CD1c-positive myeloid dendritic cell (primary cell): ENCODE data around the gene ARNT2.
A peak's percentile ranks its signal among the peaks of the same experiment; 100 is the strongest.
"Not testable (repeated sequence)": the region's sequence is repeated elsewhere in the genome, so short reads cannot be mapped to it uniquely, and the experiment has no call there.

Experiments used
- DNase-seq: peaks from one replicate; pipeline ENCODE4 v3.0.0-alpha.2; 2016; ENCODE audit errors: extremely low spot score

Gene ARNT2

GRCh38 chr15:80615783-80616391 lies 211.7 kb downstream of the ARNT2 start:
- no peak for DNase-seq

GRCh38 chr15:80618685-80619400 lies 214.7 kb downstream of the ARNT2 start:
- DNase-seq: peak; percentile 10

DNA sequence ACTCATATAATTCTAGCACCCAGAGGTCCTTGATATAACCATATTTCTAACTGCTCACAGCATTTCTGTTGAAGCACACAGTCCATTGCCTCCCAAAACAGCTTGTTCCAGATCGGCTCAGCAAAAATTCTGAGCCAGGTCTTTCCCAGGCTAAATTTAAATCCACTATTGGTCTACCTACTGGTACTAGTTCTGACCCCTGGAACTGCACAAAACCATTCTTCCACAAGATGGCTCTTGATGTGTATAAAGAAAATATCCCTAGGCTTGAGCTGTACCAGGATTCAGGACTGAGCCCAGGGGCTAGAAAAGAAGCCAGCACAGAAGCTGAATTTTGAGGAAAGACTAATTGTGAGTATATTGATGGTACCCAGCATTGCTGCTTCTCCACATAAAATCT lies 215.5 kb downstream of the ARNT2 start:
- DNase-seq: no peak

- no peak for DNase-seq
Measured at GRCh38 chr15:80620141-80620540, 216.0 kb downstream of the ARNT2 start.

DNA sequence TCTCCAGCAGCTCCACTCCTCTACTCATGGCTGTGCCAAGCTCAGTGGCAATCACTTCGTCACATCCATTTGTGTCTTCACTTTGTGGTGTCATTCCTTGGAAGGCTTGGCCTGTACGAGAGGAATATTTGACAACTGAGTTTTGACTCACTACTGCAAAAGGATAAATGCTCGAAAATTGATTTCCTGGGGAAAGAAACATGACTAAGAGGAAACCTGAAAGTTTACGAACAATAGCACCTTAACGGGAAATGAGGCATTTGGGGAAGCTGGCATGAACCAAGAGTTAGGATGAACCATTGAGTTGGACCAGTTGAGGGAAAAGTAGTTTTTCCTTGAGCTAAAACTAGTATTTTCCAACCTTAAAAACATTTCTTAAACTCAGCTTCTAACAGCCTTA lies 216.7 kb downstream of the ARNT2 start:
- no peak for DNase-seq

GRCh38 chr15:80626643-80627120 lies 222.5 kb downstream of the ARNT2 start:
- DNase-seq: no peak

DNA sequence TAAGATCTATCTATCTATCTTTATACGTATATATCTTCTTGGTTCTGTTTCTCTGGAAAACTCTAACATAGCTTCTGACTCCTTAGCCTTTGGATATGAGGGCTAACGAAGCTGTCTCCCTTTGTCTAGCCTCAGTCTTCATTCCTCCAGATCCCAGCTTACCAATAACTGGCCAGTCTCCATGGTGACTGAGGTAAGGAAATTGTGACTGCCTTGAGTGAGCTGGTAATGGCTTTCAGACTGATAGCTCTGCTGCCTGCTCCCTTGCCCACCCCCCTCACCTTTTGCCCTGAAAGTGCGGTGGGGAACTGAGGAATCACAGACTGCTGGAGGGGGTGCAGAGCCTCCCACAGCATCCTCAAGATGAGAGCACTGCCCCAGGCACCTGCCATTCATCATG lies 225.2 kb downstream of the ARNT2 start:
- no peak for DNase-seq

- DNase-seq: no peak
Measured at GRCh38 chr15:80630981-80631380, 226.8 kb downstream of the ARNT2 start.

DNA sequence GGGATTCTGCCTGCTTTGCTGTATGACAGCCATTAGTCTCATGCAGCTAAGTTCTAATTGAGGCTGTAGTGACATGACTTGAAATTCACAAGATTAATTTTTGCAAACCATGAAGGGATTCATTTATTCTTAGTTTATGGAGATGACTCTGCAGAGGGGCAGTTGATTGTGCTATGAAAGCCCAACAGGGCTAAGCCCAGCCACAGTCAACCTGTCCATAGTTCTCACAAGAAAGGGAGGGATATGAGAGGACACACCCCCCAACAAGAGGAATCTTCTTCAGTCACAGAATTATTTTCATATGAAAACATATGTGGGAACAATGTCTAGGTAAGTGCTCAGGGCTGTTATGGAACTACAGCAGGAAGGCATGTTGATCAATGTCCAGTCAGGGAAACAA lies 229.0 kb downstream of the ARNT2 start:
- no peak for DNase-seq

DNA sequence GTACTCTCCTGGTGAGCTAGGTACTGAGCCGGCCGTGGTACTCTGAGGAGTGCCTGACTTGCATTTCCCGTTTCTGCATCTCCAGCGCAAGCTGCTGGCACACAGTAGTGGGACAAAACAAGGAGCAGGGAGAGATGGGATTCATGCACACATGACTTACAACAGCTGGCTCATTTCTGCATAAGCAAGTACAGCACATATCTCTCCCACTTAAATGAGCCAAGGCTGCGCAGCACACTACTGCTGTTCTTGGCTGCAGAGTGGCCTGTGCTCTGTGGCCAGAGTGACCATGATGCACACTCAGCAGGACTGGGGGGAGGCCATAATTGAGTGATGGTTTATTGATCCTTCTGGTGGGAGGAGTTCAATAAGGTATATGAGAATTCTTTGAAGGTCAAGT lies 231.8 kb downstream of the ARNT2 start:
- DNase-seq: no peak

- DNase-seq: no peak
Measured at GRCh38 chr15:80636675-80637074, 232.5 kb downstream of the ARNT2 start.

- no peak for DNase-seq
Measured at GRCh38 chr15:80637747-80638146, 233.6 kb downstream of the ARNT2 start.

- no peak for DNase-seq
Measured at GRCh38 chr15:80638553-80639167, 234.5 kb downstream of the ARNT2 start.

DNA sequence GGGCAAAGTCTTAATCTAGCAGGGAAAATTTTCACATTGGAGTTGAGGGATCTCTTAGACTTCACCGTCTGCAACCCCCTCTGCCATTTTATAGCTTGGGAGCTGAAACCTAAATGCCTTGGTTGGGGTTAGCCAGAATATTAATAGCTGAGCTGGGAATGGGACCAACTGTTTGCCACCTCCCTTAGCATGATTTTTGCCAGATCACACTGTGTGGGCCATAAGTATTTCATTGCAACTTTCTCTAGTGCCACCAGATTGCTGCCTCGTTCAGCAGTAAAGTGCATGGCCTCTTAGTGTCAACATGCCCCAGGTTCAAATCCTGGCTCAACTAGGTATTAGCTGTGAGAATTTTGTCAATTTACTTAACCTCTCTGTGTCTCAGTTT lies 235.0 kb downstream of the ARNT2 start:
- no peak for DNase-seq

- peak; percentile 38 for DNase-seq
Measured at GRCh38 chr15:80640531-80641121, 236.4 kb downstream of the ARNT2 start.

DNA sequence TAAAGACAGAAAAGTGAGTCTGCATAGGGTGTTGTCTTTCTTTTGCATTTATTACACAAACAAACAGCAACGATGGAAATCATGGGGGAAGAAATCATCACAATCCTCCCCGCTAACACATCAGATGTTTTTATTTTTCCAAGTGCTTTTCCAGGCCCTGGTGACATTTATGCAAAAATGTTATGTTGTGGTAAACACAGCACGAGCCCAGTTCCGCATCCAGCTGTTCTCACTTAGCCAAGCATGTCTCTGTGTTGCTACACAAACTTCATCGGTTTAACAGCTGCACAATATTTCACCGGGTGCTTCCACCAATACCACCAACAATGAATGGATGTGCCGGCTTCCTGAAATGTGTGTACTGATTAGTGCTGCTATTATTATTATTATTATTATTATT lies 237.2 kb downstream of the ARNT2 start:
- no peak for DNase-seq

GRCh38 chr15:80643431-80643951 lies 239.3 kb downstream of the ARNT2 start:
- peak; percentile 21 for DNase-seq

DNA sequence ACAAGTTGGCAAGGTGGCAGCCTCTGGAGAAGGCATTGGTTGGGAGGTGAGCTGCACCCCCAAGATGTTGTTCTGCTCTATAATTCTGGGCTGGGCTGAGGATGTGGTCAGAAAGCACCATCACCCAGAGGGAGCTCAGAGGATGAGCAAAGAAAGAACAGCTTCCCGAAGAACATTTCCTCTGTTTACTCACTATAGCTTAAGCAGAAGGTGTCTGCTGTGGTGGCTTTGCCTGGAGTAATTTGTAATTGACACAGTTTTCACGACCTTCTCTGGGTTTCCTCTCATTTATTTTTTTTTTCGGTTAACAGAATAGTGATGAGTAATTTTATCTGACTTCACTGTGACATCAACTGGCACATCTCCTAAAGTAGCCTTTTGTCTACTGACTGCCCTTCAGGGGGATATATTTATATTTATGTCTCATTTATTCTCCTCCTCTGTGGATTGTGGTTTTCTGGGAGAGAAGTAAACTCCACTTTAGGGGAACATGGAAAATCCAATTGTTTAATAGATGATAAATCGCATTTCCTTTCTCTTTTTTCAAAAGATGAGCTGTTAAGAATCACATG lies 241.4 kb downstream of the ARNT2 start:
- no peak for DNase-seq

GRCh38 chr15:80647424-80647823 lies 243.2 kb downstream of the ARNT2 start:
- DNase-seq: not testable (repeated sequence)
